ENCODE data around the gene SPR. TPM values are rescaled to one million over a fixed set of nuclear protein-coding genes. Genes with fewer than 3 reads are reported as not detected.

Gene SPR
- total and polyA plus RNA-seq, 2 of the 13 experiments (the other 11 are each of a cell fraction or from before 2014, with no cell fraction given) = 34.0 to 96.0 TPM

DNA sequence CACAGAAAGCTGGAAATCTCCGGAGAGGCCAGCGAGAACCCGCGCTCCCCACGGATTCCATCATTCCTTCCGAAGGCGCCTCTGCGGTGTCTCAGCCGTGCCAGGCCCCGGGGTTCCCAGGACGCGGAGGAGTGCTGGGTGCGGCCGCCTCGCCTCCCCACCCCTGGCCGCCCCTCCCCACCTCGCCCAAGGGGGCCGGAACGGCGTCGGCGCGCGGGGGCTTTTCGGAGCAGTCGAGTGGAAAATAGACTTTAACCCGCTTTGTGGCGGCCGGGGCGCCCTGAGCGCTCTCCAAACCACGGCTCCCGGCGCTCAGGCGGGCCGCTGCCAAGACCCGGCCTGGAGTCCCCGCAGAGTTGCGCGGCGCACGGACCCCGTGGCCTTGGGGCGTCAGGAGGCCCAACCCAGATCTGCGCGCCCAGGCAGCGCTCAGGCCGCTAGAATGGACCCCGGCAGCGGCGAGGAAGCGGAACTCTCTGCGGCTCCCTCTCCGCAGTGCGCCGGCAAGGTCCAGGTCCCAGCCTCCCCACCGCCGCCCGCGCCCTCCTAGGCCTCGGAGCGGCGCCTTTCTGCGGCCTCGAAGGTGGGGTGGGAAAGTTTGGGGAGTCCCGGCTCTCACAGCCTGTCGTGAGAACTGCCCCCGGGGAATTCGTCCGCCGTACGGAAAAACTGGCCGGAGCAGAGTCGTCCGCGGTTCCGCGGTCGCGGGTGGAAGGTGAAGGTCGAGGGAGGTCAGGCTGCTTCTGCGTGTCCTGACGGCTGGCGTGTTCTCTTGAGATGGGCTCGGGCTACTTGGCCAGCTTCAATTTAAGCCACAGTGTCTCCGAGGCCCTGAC is 28.9 kb downstream of the SPR start (continued):
- TF ChIP-seq, protein P1, sequence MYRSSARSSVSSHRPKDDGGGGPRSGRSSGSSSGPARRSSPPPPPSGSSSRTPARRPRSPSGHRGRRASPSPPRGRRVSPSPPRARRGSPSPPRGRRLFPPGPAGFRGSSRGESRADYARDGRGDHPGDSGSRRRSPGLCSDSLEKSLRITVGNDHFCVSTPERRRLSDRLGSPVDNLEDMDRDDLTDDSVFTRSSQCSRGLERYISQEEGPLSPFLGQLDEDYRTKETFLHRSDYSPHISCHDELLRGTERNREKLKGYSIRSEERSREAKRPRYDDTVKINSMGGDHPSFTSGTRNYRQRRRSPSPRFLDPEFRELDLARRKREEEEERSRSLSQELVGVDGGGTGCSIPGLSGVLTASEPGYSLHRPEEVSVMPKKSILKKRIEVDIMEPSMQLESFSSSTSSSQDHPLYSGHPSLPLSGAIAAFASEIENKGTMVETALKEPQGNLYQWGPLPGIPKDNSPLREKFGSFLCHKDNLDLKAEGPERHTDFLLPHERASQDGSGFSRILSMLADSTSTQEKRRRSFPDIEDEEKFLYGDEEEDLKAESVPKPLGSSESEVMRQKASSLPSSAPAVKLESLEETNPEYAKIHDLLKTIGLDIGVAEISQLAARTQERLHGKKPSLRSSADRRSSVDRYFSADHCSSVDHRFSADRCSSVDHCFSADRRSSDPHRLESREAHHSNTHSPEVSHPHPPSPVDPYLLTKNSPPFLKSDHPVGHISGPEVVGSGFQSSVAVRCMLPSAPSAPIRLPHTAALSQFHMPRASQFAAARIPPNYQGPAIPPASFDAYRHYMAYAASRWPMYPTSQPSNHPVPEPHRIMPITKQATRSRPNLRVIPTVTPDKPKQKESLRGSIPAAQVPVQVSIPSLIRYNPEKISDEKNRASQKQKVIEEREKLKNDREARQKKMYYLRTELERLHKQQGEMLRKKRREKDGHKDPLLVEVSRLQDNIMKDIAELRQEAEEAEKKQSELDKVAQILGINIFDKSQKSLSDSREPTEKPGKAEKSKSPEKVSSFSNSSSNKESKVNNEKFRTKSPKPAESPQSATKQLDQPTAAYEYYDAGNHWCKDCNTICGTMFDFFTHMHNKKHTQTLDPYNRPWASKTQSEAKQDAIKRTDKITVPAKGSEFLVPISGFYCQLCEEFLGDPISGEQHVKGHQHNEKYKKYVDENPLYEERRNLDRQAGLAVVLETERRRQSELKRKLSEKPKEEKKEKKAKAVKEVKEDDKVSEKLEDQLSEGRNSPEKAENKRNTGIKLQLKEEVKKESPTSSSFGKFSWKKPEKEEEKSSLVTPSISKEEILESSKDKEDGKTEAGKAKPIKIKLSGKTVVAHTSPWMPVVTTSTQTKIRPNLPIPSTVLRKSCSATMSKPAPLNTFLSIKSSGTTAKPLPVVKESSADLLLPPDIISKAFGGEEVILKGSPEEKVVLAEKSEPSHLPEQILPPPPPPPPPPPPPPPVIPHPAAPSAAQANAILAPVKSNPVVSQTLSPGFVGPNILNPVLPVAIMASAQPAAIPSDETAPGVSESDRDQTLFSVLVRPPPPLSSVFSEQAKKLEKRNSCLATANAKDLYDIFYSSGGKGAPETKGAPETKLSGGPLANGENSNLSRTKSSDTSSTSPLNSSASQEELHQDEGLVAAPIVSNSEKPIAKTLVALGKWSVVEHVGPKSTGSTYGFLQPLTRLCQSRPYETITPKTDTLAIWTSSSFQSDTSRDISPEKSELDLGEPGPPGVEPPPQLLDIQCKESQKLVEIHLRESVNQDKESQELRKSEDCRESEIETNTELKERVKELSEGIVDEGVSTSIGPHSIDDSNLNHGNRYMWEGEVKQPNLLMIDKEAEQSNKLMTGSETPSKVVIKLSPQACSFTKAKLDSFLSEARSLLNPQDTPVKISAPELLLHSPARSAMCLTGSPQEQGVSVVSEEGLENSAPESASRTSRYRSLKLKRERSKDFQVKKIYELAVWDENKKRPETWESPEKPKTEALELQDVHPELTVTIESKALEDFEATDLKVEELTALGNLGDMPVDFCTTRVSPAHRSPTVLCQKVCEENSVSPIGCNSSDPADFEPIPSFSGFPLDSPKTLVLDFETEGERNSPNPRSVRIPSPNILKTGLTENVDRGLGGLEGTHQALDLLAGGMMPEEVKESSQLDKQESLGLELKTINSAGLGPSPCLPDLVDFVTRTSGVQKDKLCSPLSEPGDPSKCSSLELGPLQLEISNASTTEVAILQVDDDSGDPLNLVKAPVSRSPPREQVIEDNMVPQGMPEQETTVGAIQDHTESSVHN (CRISPR knock-in tag; IDR thresholded peaks at IDR 0.05) = no peak
- no peak for TF ChIP-seq KLF6 (CRISPR knock-in tag; IDR thresholded peaks at IDR 0.05)
- TF ChIP-seq ELF3 (CRISPR knock-in tag; IDR thresholded peaks at IDR 0.05) = 0 out of 2 replicates have a peak, but pooled peaks have one; percentile 9
- TF ChIP-seq SOX6 (IDR thresholded peaks at IDR 0.05) = no peak
- peak; percentile 63 for TF ChIP-seq SOX6 (CRISPR knock-in tag; IDR thresholded peaks at IDR 0.05)
- TF ChIP-seq KDM5A (IDR thresholded peaks at IDR 0.05; ENCODE audit: borderline replicate concordance, low read length) = no peak
- TF ChIP-seq, protein P2, sequence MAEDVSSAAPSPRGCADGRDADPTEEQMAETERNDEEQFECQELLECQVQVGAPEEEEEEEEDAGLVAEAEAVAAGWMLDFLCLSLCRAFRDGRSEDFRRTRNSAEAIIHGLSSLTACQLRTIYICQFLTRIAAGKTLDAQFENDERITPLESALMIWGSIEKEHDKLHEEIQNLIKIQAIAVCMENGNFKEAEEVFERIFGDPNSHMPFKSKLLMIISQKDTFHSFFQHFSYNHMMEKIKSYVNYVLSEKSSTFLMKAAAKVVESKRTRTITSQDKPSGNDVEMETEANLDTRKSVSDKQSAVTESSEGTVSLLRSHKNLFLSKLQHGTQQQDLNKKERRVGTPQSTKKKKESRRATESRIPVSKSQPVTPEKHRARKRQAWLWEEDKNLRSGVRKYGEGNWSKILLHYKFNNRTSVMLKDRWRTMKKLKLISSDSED (CRISPR knock-in tag; IDR thresholded peaks at IDR 0.05) = no peak
- TF ChIP-seq ZNF260 (CRISPR knock-in tag; IDR thresholded peaks at IDR 0.05; ENCODE audit: borderline replicate concordance, low read depth) = no peak
- 0 out of 2 replicates have a peak, but pooled peaks have one; percentile 46 for TF ChIP-seq ZBTB1 (CRISPR knock-in tag; IDR thresholded peaks at IDR 0.05; ENCODE audit: borderline replicate concordance)
- TF ChIP-seq ZKSCAN8 (CRISPR knock-in tag; IDR thresholded peaks at IDR 0.05; ENCODE audit: borderline replicate concordance) = no peak
- TF ChIP-seq CENPX (CRISPR knock-in tag; IDR thresholded peaks at IDR 0.05) = no peak
- no peak for TF ChIP-seq ZNF629 (CRISPR knock-in tag; conservative IDR thresholded peaks at IDR 0.05)
- TF ChIP-seq, protein P3, sequence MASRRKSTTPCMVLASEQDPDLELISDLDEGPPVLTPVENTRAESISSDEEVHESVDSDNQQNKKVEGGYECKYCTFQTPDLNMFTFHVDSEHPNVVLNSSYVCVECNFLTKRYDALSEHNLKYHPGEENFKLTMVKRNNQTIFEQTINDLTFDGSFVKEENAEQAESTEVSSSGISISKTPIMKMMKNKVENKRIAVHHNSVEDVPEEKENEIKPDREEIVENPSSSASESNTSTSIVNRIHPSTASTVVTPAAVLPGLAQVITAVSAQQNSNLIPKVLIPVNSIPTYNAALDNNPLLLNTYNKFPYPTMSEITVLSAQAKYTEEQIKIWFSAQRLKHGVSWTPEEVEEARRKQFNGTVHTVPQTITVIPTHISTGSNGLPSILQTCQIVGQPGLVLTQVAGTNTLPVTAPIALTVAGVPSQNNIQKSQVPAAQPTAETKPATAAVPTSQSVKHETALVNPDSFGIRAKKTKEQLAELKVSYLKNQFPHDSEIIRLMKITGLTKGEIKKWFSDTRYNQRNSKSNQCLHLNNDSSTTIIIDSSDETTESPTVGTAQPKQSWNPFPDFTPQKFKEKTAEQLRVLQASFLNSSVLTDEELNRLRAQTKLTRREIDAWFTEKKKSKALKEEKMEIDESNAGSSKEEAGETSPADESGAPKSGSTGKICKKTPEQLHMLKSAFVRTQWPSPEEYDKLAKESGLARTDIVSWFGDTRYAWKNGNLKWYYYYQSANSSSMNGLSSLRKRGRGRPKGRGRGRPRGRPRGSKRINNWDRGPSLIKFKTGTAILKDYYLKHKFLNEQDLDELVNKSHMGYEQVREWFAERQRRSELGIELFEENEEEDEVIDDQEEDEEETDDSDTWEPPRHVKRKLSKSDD (CRISPR knock-in tag; IDR thresholded peaks at IDR 0.05; ENCODE audit: low read depth) = peak; percentile 72; the same call in 1 of the 2 replicates
- TF ChIP-seq ZNF720 (CRISPR knock-in tag; IDR thresholded peaks at IDR 0.05) = no peak
- no peak for TF ChIP-seq FIP1L1 (IDR thresholded peaks at IDR 0.05; ENCODE audit: borderline replicate concordance, insufficient read depth, low read depth, low read length)
